GM20431 (cell line): ENCODE data around the gene DCUN1D1.

Experiments used
- in situ Hi-C: fragments of 300-500 bp; cut with MseI, MboI; formaldehyde crosslinking; loops from one replicate; pipeline ENCODE4 v1.15.0; 2020; ENCODE audit warnings: low sequenced_read_pairs; ENCODE audit not compliant: unreplicated experiment

The DCUN1D1 gene

GRCh38 chr3:182905623-182906022 is 74.7 kb downstream of the DCUN1D1 start:
- in situ Hi-C loops = no loop called here

- in situ Hi-C loops = no loop called here
Observed at GRCh38 chr3:182904164-182904563, 76.2 kb downstream of the DCUN1D1 start.

- in situ Hi-C loops = no loop called here
Observed at GRCh38 chr3:182902236-182902635, 78.1 kb downstream of the DCUN1D1 start.

GRCh38 chr3:182896553-182896952 is 83.8 kb downstream of the DCUN1D1 start:
- in situ Hi-C loops = no loop called here

- in situ Hi-C loops = no loop called here
Observed at GRCh38 chr3:182895513-182896112, 84.7 kb downstream of the DCUN1D1 start.

GRCh38 chr3:182892226-182892625 is 88.1 kb downstream of the DCUN1D1 start:
- in situ Hi-C loops = no loop called here

- in situ Hi-C loops = no loop called here
Observed at GRCh38 chr3:182891364-182891763, 89.0 kb downstream of the DCUN1D1 start.

GRCh38 chr3:182889948-182890629 is 90.2 kb downstream of the DCUN1D1 start:
- in situ Hi-C loops = no loop called here
